CD4-positive, alpha-beta T cell treated with Interleukin-17A for 4 hours (primary cell): ENCODE data around the gene DNAJC5.
"Not testable (repeated sequence)": the region's sequence is repeated elsewhere in the genome, so short reads cannot be mapped to it uniquely, and the experiment has no call there.

Experiments used
- DNase-seq: peaks from one replicate; pipeline ENCODE4 v3.0.0-alpha.2; 2020; ENCODE audit warnings: mixed read lengths

DNAJC5 gene

DNA sequence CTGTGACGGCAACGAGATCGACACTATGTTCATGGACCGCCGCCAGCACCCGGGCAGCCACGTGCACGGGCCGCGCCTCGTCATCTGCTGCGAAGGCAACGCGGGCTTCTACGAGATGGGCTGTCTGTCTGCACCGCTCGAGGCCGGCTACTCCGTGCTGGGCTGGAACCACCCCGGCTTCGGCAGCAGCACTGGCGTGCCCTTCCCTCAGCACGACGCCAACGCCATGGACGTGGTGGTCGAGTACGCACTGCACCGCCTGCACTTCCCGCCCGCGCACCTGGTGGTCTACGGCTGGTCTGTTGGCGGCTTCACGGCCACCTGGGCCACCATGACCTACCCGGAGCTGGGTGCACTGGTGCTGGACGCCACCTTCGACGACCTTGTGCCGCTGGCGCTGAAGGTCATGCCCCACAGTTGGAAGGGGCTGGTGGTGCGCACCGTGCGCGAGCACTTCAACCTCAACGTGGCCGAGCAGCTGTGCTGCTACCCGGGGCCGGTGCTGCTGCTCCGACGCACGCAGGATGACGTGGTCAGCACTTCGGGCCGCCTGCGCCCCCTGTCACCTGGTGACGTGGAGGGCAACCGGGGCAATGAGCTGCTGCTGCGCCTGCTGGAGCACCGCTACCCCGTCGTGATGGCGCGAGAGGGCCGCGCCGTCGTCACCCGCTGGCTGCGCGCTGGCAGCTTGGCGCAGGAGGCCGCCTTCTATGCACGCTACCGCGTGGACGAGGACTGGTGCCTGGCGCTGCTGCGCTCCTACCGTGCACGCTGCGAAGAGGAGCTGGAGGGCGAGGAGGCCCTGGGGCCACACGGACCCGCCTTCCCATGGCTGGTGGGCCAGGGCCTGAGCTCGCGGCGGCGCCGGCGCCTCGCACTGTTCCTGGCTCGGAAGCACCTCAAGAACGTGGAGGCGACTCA, 32.7 kb upstream of the DNAJC5 start:
- no peak for DNase-seq

DNA sequence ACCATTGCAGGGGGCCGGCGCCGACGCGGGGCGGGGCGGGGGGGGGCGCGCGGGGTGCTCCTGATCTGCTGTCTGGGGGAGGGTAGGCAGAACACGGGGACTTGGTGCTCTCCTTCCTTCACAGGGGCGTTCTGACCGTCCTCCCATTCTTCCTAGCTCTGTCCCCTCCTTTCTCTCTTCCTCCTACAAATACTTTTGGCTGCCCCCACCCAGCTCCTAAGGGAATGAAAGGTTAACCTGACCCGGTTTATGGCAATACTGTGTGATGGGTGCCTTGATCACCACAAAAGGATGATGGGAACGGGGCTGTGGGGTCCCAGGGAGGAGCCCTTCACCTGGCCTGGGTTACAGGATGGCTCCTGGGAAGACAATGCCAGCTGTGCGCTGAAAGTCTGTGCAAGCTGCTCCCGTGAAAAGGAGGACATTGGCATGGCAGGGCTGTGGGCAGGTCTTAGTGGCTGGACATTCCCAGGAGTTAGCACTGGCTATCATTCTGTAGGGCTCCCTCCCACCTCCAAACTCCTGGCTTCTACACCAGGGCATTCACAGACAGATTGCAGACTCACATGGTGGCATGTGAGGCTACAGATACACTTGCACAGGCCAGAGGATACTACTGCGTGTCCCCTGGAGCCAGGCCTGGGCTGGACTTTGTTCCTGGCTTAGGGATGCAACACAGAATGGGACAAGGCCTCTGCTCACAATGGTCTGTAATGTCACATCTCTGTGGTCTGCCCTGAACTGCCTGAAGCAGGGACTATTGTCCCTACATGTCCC, 31.7 kb upstream of the DNAJC5 start:
- no peak for DNase-seq

DNA sequence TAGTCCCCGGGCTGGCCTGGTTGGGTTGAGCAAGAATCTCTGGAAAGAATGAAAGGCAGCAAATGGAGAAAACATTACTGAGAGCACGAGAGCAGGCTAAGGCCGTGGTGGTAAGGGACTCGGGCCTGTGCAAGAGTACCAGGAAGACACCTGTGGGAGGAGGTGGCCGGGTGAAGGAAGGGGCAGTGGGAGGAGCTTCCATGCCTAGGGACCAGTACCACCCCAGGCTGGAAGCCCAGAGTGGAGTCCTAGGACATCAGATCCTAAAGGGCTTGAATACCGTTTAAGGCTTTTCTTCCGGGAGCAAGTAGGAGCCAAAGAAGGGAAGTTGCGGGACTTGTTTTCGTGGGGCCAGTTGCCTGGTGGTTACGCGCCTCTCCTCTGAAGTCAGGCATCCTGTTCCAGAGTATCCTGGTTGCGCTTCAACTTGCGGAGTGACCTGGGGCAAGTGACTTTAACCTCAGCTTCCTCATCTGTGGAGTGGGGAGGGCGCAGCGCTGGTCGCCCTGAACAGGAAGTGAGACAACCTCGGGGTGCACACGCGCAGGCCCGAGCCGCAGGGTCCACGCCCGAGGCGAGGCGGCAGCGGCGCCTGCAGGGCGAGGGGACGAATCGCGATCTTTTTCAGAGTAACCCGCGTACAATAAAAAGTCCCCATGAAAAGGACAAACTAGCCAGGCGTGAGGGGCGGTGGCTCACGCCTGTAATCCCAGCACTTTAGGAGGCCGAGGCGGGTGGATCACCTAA, 31.0 kb upstream of the DNAJC5 start:
- DNase-seq, result peak; percentile 86

- no peak for DNase-seq
Measured at GRCh38 chr20:63864545-63864977, 30.4 kb upstream of the DNAJC5 start.

GRCh38 chr20:63864978-63865640, 29.8 kb upstream of the DNAJC5 start, which contains the start of gene TPD52L2:
TSS of gene TPD52L2 (plus strand) at chr20:63865270. CDS start at chr20:63865366, 96 bp downstream.
- peak; percentile 99 for DNase-seq

- not testable (repeated sequence) for DNase-seq
Measured at GRCh38 chr20:63867042-63867441, 27.9 kb upstream of the DNAJC5 start.

DNA sequence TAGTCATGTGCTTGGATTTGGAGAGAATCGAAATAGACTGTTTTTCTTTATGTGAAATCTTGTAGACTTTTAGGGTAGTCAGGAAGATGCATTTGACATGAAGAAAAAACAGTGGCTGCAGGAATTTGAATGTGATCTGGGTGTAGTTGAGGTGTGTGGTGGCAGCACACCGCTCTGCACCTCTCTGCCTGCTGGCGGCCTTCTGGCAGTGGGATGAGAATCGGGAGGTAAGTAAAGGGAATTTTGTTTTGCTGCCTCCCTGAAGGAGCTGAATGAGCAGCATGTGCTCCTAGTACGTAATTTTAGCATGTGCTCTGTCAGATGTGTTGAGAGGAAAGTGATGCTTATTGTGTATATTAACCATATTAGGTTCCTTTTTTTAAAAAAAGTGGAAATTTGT, 26.7 kb upstream of the DNAJC5 start:
- no peak for DNase-seq

- peak; percentile 43 for DNase-seq
Measured at GRCh38 chr20:63873477-63873971, 21.4 kb upstream of the DNAJC5 start.

DNA sequence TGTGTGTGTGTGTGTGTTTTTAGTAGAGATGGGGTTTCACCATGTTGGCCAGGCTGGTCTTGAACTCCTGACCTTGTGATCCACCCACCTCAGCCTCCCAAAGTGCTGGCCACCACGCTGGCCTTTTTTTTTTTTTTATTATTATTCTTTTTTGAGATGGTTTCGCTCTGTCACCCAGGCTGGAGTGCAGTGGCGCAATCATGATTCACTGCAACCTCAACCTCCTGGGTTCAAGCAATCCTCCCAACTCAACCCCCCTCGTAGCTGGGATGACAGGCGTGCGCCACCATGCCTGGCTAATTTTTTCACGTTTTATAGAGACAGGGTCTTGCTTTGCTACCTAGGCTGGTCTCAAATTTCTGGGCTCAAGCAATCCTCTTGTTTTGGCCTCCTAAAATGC, 20.7 kb upstream of the DNAJC5 start:
- not testable (repeated sequence) for DNase-seq

DNA sequence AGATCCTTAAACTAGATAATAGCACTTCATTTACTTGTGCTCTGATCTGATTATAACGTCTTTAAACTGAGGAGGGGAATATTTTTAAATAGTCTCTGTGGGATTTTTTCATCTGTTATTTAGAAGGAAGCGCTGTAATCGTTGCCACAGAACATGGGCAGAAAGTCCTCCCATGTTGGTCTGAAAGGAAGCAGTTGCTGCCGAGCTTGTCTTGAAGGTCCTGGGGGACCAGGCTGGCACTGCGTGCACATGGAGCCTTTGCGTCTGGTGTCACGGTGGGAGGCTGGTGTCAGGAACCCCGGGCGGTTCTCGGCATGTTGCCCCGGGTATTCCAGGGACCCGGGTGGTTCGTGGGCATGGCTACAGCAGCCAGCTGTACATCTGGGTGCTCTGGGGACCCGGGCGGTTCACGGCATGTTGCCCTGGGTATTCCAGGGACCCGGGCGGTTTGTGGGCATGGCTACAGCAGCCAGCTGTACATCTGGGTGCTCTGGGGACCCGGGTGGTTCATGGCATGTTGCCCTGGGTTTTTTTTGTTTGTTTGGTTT, 18.4 kb upstream of the DNAJC5 start:
- DNase-seq, result no peak

GRCh38 chr20:63877755-63878470, 17.0 kb upstream of the DNAJC5 start:
- DNase-seq, result no peak

DNA sequence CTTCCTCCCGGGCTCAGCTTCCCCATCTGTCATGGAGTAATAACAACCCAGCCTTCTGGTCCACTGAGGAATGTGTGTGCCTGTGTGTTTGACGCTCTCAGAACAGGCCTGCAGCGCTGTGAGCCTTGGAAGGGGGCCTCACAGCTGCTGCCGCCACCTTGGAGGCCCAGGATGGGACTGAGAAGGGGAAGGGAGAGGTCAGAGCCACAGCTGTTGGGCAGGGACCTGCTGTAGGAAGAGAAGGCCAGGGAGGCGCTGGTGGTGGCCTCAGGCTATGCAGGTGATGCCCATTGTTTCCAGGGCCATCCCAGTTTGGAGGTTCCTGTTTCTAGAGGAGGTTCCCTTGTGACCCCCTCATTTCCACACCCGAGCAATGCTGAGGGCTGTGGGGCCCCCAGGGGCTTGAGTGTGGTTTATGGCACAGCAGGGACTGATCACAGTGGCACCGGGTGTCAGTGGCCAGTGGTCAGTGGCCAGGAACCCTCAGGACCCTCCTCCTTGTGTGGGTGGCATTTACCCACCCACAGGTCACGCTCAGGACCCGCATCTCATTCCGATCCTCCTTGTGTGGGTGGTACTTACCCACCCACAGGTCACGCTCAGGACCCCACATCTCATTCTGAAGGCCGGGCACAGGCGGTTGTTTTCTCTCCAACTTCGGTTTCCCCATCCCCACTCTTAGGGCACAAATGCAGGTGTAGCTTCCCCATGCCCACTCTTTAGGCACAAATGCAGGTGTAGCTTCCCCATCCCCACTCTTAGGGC, 15.8 kb upstream of the DNAJC5 start:
- no peak for DNase-seq

DNA sequence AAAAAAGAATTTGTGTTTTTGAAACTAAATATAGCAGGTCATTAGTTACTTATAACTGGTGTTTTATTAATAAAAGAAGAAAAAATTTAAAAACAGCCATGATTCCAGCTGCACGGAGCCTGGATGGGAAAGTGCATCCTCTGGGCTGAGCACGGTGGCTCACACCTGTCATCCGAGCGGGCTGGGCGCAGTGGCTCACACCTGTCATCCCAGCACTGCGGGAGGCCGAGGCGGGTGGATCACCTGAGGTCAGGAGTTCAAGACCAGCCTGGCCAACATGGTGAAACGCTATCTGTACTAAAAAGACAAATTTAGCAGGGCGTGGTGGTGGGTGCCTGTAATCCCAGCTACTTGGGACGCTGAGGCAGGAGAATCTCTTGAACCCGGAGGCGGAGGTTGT, 14.0 kb upstream of the DNAJC5 start:
- DNase-seq, result not testable (repeated sequence)

GRCh38 chr20:63881451-63882226, 13.3 kb upstream of the DNAJC5 start:
- no peak for DNase-seq

DNA sequence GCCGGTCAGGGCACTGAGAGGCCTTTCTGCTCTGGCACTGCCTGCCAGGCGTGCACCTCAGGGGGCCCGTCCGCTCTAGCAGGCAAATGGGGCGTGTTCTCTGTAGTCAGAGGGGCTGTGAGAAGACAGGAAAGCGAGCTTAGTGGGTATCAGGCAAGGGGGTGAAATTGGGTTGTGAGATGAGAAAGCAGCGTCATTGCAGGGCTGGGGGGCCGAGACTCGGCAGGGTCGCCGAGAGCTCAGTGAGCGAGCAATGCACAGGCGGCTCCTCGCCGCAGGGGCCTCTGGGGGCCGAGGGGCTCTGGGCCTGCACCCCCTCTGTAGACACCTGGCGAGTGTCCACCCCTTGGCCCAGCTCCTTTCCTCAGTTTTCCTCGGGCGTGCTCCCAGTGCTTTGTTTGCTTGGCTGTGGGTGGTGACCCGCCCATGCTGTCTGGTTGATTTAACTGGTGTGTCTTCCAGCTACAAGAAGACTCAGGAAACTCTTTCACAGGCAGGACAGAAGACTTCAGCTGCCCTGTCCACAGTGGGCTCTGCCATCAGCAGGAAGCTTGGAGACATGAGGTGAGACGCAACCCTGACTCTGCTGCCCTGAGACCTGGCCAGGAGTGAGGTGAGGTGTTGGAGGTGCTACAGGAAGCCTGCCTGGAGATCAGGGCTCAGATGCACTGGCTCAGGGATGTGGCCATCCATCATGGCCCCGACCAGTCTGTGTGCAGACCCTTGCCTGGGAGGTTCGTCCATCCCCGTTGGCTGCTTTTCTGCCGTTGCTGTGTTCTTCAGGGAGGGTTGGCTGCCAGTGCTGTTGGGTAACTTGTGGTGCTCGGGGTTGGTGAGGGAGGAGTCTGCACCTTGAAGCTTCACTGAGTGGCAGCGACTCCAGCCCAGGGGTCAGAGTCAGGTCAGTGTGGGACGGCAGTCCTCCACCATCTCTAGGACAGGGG, 12.4 kb upstream of the DNAJC5 start:
- no peak for DNase-seq

DNA sequence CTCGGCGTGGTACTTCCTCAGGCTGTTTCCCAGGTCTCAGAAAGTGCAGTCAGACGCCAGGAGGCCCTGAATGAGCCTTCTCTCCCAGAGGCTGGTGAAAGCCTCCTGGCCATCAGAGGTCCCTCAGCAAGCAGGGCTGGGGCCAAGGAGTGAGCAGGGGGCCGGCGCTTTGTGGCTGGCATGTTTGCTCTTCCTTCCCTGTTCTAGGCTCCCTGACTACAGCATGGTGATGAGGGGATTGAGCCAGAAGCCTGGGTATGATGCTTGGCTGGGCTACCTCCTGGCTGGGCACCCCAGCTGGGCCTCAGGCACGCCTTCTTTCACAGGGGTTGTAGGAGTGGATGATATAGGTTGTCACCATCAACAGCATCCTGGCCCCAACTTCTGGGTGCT, 11.7 kb upstream of the DNAJC5 start:
- DNase-seq, result no peak

GRCh38 chr20:63884506-63885263, 10.2 kb upstream of the DNAJC5 start:
- DNase-seq, result no peak
